ENCODE results near the gene NDUFS7. TPM values are rescaled to one million over a fixed set of nuclear protein-coding genes. Genes with fewer than 3 reads are reported as not detected.
A peak's percentile ranks its signal among the peaks of the same experiment; 100 is the strongest.

NDUFS7 gene
- total RNA-seq, 3 donors from 2014 or later (not counting 1 experiment from before 2014, with no cell fraction given) = 60.8 to 67.9 (median 66.6) TPM

DNA sequence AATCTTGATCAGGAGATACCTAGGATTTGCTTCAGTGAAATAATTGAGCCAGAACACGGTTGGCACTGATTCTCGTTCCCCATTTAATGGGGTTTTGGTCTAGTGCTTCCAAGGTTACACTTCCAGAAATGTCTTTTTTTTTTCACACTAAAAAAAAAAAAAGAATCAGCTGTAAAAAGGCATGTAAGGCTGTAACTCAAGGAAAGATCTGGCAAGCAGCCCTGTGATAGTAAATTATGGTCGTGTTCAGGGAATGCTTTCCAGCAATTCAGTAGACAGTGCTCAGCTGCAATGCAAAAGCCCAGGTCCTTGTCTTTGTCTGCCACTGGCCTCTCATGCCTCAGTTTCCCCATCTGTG lies 27.2 kb upstream of the NDUFS7 start:
- no peaks in the 10 kb centered on the region for H3K9me3 ChIP-seq (ENCODE audit: control insufficient read depth, insufficient read depth, low read length)
- no peaks in the 10 kb centered on the region for H3K27me3 Mint-ChIP-seq (ENCODE audit: low read depth in 2 of 2)
- H3K36me3 Mint-ChIP-seq = no peaks in the 10 kb centered on the region
- H3K4me1 Mint-ChIP-seq = peaks cover 13 to 19% of the 10 kb centered on the region in 2 donors
- no peak for TF ChIP-seq CTCF (IDR thresholded peaks at IDR 0.05)
- no peaks in the 10 kb centered on the region for H3K27me3 ChIP-seq (ENCODE audit: control insufficient read depth, insufficient read depth, low read length)
- H3K36me3 ChIP-seq (ENCODE audit: control insufficient read depth, insufficient read depth, low read length) = peaks cover 26% of the 10 kb centered on the region
- peaks cover 19% of the 10 kb centered on the region for H3K4me1 ChIP-seq (ENCODE audit: control insufficient read depth, insufficient read depth, low read length)
- H3K4me3 ChIP-seq (ENCODE audit: low read length) = no peak overlapping the region
- H3K27ac ChIP-seq (ENCODE audit: low read length) = no peak overlapping the region
- H3K9me3 Mint-ChIP-seq = no peaks in the 10 kb centered on the region
- H3K4me3 Mint-ChIP-seq = peak overlapping the region; percentile 87
- WGBS (ENCODE audit: insufficient coverage) = 94% methylated on average over 3 of the region's 3 CpGs
- H3K27ac Mint-ChIP-seq = no peak overlapping the region
- no peak for ATAC-seq
- intact Hi-C loops (cut with micrococcal nuclease) = no loop called here
- DNase-seq = no peak

DNA sequence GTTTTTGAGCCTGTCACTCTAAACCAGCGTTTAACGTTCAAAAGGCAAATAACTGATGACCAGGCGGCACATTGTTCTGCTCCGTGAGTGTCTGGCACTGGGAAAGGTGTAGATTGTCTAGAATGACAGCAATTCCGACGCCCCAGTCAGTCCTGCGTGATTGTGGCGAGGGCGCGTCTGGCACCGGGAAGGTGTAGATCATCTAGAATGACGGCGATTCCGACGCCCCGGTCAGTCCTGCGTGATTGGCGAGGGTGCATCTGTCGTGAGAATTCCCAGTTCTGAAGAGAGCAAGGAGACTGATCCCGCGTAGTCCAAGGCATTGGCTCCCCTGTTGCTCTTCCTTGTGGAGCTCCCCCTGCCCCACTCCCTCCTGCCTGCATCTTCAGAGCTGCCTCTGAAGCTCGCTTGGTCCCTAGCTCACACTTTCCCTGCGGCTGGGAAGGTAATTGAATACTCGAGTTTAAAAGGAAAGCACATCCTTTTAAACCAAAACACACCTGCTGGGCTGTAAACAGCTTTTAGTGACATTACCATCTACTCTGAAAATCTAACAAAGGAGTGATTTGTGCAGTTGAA lies 26.1 kb upstream of the NDUFS7 start:
- Histone ChIP-seq H3K9me3 (ENCODE audit: control insufficient read depth, insufficient read depth, low read length) (no peaks in the 10 kb centered on the region), H3K36me3 (ENCODE audit: control insufficient read depth, insufficient read depth, low read length) (peaks cover 29% of the 10 kb centered on the region), H3K27ac (ENCODE audit: low read length) (no peak overlapping the region), H3K27me3 (ENCODE audit: control insufficient read depth, insufficient read depth, low read length) (no peaks in the 10 kb centered on the region), H3K4me3 (ENCODE audit: low read length) (no peak overlapping the region), H3K4me1 (ENCODE audit: control insufficient read depth, insufficient read depth, low read length) (peaks cover 24% of the 10 kb centered on the region)
- Mint-ChIP-seq H3K27ac (no peak overlapping the region), H3K27me3 (ENCODE audit: low read depth in 2 of 2) (no peaks in the 10 kb centered on the region), H3K4me3 (no peak overlapping the region), H3K36me3 (no peaks in the 10 kb centered on the region), H3K9me3 (no peaks in the 10 kb centered on the region), H3K4me1 (peaks cover 13 to 19% of the 10 kb centered on the region in 2 donors)
- DNase-seq (no peak), ATAC-seq (no peak)
- intact Hi-C loops (cut with micrococcal nuclease) = no loop called here
- 97% methylated on average over 23 of the region's 24 CpGs for WGBS (ENCODE audit: insufficient coverage)
- no peak for TF ChIP-seq CTCF (IDR thresholded peaks at IDR 0.05)

GRCh38 chr19:1360126-1360817 lies 23.4 kb upstream of the NDUFS7 start:
- no peaks in the 10 kb centered on the region for H3K27me3 Mint-ChIP-seq (ENCODE audit: low read depth in 2 of 2)

More at GRCh38 chr19:1360126-1360817, 23.4 kb upstream of the NDUFS7 start:
- ATAC-seq (no peak), DNase-seq (no peak)
- Histone ChIP-seq H3K9me3 (ENCODE audit: control insufficient read depth, insufficient read depth, low read length) (no peaks in the 10 kb centered on the region), H3K4me3 (ENCODE audit: low read length) (no peak overlapping the region), H3K27me3 (ENCODE audit: control insufficient read depth, insufficient read depth, low read length) (no peaks in the 10 kb centered on the region), H3K36me3 (ENCODE audit: control insufficient read depth, insufficient read depth, low read length) (peaks cover 29% of the 10 kb centered on the region), H3K27ac (ENCODE audit: low read length) (no peak overlapping the region), H3K4me1 (ENCODE audit: control insufficient read depth, insufficient read depth, low read length) (peaks cover 30% of the 10 kb centered on the region)
- TF ChIP-seq CTCF (IDR thresholded peaks at IDR 0.05) = no peak
- intact Hi-C loops (cut with micrococcal nuclease) = no loop called here
- H3K36me3 Mint-ChIP-seq = no peaks in the 10 kb centered on the region
- WGBS (ENCODE audit: insufficient coverage) = 96% methylated on average over 30 of the region's 30 CpGs
- H3K4me1 Mint-ChIP-seq = peaks cover 31 to 36% of the 10 kb centered on the region in 2 donors
- no peaks in the 10 kb centered on the region for H3K9me3 Mint-ChIP-seq
- H3K4me3 Mint-ChIP-seq = no peak overlapping the region
- H3K27ac Mint-ChIP-seq = no peak overlapping the region

All from natural killer cell (primary cell).